H9 (cell line): Measurements from ENCODE around the gene PROSER3. TPM values are rescaled to one million over a fixed set of nuclear protein-coding genes. Genes with fewer than 3 reads are reported as not detected.

Experiments
- DNase-seq: peaks from one replicate; pipeline ENCODE4 v3.0.0-alpha.2; 2017
- H2AFZ ChIP-seq: one replicate; pipeline ENCODE4 v1.6.1; 2013; ENCODE audit warnings: mild to moderate bottlenecking, low read length, control low read depth, moderate library complexity
- H2AK5ac ChIP-seq: 2 replicates; pipeline ENCODE4 v1.6.1; 2013; ENCODE audit warnings: low read length, control low read depth, mixed read lengths; ENCODE audit not compliant: insufficient read length
- H2BK120ac ChIP-seq: one replicate; pipeline ENCODE4 v1.6.1; 2013; ENCODE audit warnings: low read depth, mild to moderate bottlenecking, low read length, control low read depth, inconsistent platforms; ENCODE audit not compliant: poor library complexity, severe bottlenecking
- H2BK12ac ChIP-seq: 2 replicates; pipeline ENCODE4 v1.6.1; 2013; ENCODE audit warnings: low read length, control low read depth, mixed read lengths, low read depth; ENCODE audit not compliant: insufficient read length
- H2BK15ac ChIP-seq: 2 replicates; pipeline ENCODE4 v1.6.1; 2013; ENCODE audit warnings: low read depth, low read length, control low read depth
- H2BK20ac ChIP-seq: one replicate; pipeline ENCODE4 v1.6.1; 2013; ENCODE audit warnings: low read depth, mild to moderate bottlenecking, low read length, control low read depth, inconsistent platforms; ENCODE audit not compliant: poor library complexity, severe bottlenecking
- H2BK5ac ChIP-seq: 2 replicates; pipeline ENCODE4 v1.6.1; 2013; ENCODE audit warnings: low read length, control low read depth, mixed read lengths; ENCODE audit not compliant: insufficient read length
- H3K14ac ChIP-seq: 2 replicates; pipeline ENCODE4 v1.6.1; 2013; ENCODE audit warnings: low read length, control low read depth; ENCODE audit not compliant: insufficient read depth
- H3K18ac ChIP-seq: 2 replicates; pipeline ENCODE4 v1.6.1; 2013; ENCODE audit warnings: low read depth, mild to moderate bottlenecking, mixed read lengths, low read length, control low read depth; ENCODE audit not compliant: insufficient read length
- H3K23ac ChIP-seq: 2 replicates; pipeline ENCODE4 v1.6.1; 2013; ENCODE audit warnings: low read length, control low read depth, mixed read lengths, low read depth; ENCODE audit not compliant: insufficient read length
- H3K23me2 ChIP-seq: 2 replicates; pipeline ENCODE4 v1.6.1; 2013; ENCODE audit warnings: low read depth, mild to moderate bottlenecking, mixed read lengths, low read length, control low read depth; ENCODE audit not compliant: insufficient read length, poor library complexity, severe bottlenecking
- H3K27ac ChIP-seq: 2 replicates; pipeline ENCODE4 v1.5.1; 2013; ENCODE audit warnings: low read length, control low read depth, mixed read lengths, low read depth; ENCODE audit not compliant: insufficient read length
- H3K27me3 ChIP-seq: 2 replicates; pipeline ENCODE4 v1.6.1; 2013; ENCODE audit warnings: low read length, control low read depth, inconsistent platforms; ENCODE audit not compliant: insufficient read depth
- H3K4ac ChIP-seq: 2 replicates; pipeline ENCODE4 v1.6.1; 2013; ENCODE audit warnings: low read depth, mild to moderate bottlenecking, control low read depth, inconsistent platforms, low read length, moderate library complexity
- H3K4me1 ChIP-seq: 2 replicates; pipeline ENCODE4 v1.6.1; 2013; ENCODE audit warnings: low read length, control low read depth, inconsistent platforms; ENCODE audit not compliant: insufficient read depth
- H3K4me2 ChIP-seq: 2 replicates; pipeline ENCODE4 v1.6.1; 2013; ENCODE audit warnings: low read length, control low read depth, mixed read lengths; ENCODE audit not compliant: insufficient read length, insufficient read depth
- H3K56ac ChIP-seq: 2 replicates; pipeline ENCODE4 v1.6.1; 2013; ENCODE audit warnings: low read depth, mild to moderate bottlenecking, mixed read lengths, low read length, control low read depth; ENCODE audit not compliant: insufficient read length
- H3K79me1 ChIP-seq: 2 replicates; pipeline ENCODE4 v1.6.1; 2013; ENCODE audit warnings: low read depth, mild to moderate bottlenecking, moderate library complexity, low read length, control low read depth, inconsistent platforms; ENCODE audit not compliant: insufficient read depth, poor library complexity, severe bottlenecking
- H3K79me2 ChIP-seq: 2 replicates; pipeline ENCODE4 v1.6.1; 2013; ENCODE audit warnings: low read length, control low read depth, inconsistent platforms; ENCODE audit not compliant: insufficient read depth
- H3K9ac ChIP-seq: 2 replicates; pipeline ENCODE4 v1.6.1; 2013; ENCODE audit warnings: low read length, control low read depth, mixed read lengths; ENCODE audit not compliant: insufficient read length; ENCODE audit errors: extremely low read depth
- H3K9me3 ChIP-seq: one replicate; pipeline ENCODE4 v1.6.1; 2013; ENCODE audit warnings: low read depth, low read length, inconsistent platforms; ENCODE audit not compliant: control insufficient read depth
- H3T11ph ChIP-seq: one replicate; pipeline ENCODE4 v1.6.1; 2013; ENCODE audit warnings: mild to moderate bottlenecking, low read length, control low read depth, inconsistent platforms
- H4K20me1 ChIP-seq: one replicate; pipeline ENCODE4 v1.6.1; 2013; ENCODE audit not compliant: control insufficient read depth, insufficient read length, insufficient read depth
- H4K5ac ChIP-seq: 2 replicates; pipeline ENCODE4 v1.6.1; 2013; ENCODE audit warnings: low read depth, mild to moderate bottlenecking, mixed read lengths, low read length, control low read depth; ENCODE audit not compliant: insufficient read length
- H4K8ac ChIP-seq: replicated peaks from 2 replicates; pipeline ENCODE4 v1.6.1; 2013; ENCODE audit warnings: low read length, control low read depth, mixed read lengths, low read depth; ENCODE audit not compliant: insufficient read length
- H4K91ac ChIP-seq: 2 replicates; pipeline ENCODE4 v1.6.1; 2013; ENCODE audit warnings: low read depth, mild to moderate bottlenecking, moderate library complexity, mixed read lengths, low read length, control low read depth; ENCODE audit not compliant: insufficient read length
- H3K27ac Mint-ChIP-seq, 3 experiments: 2 replicates in 2 of 3; 3 replicates in 1 of 3; pipeline ENCODE4 v1.8.0; 2020 to 2021; ENCODE audit warnings: mixed read lengths in 3 of 3, mild to moderate bottlenecking in 1 of 3, moderate library complexity in 1 of 3
- H3K27me3 Mint-ChIP-seq: 2 replicates; pipeline ENCODE4 v1.8.0; 2021; ENCODE audit warnings: low read depth, mild to moderate bottlenecking, moderate library complexity, mixed read lengths
- H3K36me3 Mint-ChIP-seq, 3 experiments: 2 replicates in 2 of 3; 3 replicates in 1 of 3; pipeline ENCODE4 v1.8.0; 2020 to 2021; ENCODE audit warnings: low read depth in 3 of 3, mixed read lengths in 3 of 3; ENCODE audit not compliant: insufficient read depth in 1 of 3
- H3K4me1 Mint-ChIP-seq, 2 experiments: 2 replicates each; pipeline ENCODE4 v1.8.0; 2020; ENCODE audit warnings: mixed read lengths in 2 of 2
- H3K4me3 Mint-ChIP-seq, 2 experiments: 2 replicates in 1 of 2; 3 replicates in 1 of 2; pipeline ENCODE4 v1.8.0; 2020 to 2021; ENCODE audit warnings: mild to moderate bottlenecking in 2 of 2, mixed read lengths in 2 of 2, moderate library complexity in 1 of 2
- H3K9me3 Mint-ChIP-seq, 2 experiments: 2 replicates in 1 of 2; 3 replicates in 1 of 2; pipeline ENCODE4 v1.8.0; 2020; ENCODE audit warnings: mild to moderate bottlenecking in 2 of 2, mixed read lengths in 2 of 2, moderate library complexity in 1 of 2
- CTCF ChIP-seq: fragments of 200-600 bp; sonication (generic); conservative IDR thresholded peaks from 3 replicates; pipeline ENCODE4 v1.8.0; 2021; ENCODE audit warnings: antibody characterized with exemption, mild to moderate bottlenecking
- WGBS: extraction: QIAGEN DNeasy Blood & Tissue Kit; methylation state at CpG from one replicate; pipeline ENCODE4 v1.1.7; 2013; ENCODE audit warnings: missing lambda C conversion rate, low lambda C conversion rate, mixed read lengths; ENCODE audit not compliant: insufficient read length; ENCODE audit errors: extremely low coverage; 5-methylcytosine and 5-hydroxymethylcytosine counted together
- total RNA-seq: library from RNA; stranded (reverse); gene quantifications from 2 replicates; pipeline ENCODE4 v1.2.1, GENCODE V29; 2021

Gene PROSER3
- total RNA-seq, 1 experiment from 2014 or later, result 29.1 TPM

GRCh38 chr19:35708391-35708790 lies 49.6 kb upstream of the PROSER3 start:
- H3T11ph ChIP-seq, result no peak overlapping the region
- H3K79me1 ChIP-seq, result no peaks in the 10 kb centered on the region
- H4K91ac ChIP-seq, result no peak overlapping the region
- no peaks in the 10 kb centered on the region for H3K9me3 ChIP-seq
- H2BK20ac ChIP-seq, result no peak overlapping the region
- H3K56ac ChIP-seq, result no peak overlapping the region
- H3K27me3 ChIP-seq, result no peaks in the 10 kb centered on the region
- no peak overlapping the region for H2AK5ac ChIP-seq
- no peak overlapping the region for H3K14ac ChIP-seq
- Mint-ChIP-seq H3K27ac (no peak overlapping the region), H3K4me3 (no peak overlapping the region), H3K9me3 (peaks cover 0 to 4% of the 10 kb centered on the region in 2 experiments; a peak in 1 of 5 replicates), H3K27me3 (peaks cover 28% of the 10 kb centered on the region), H3K4me1 (peaks cover 14% of the 10 kb centered on the region in 2 experiments), H3K36me3 (peaks cover 0 to 11% (median 3%) of the 10 kb centered on the region in 3 experiments; a peak in 5 of 7 replicates)
- WGBS, result no CpG with 5 or more reads among the region's 1 CpG
- H3K4me1 ChIP-seq, result peaks cover 3% of the 10 kb centered on the region; the same call in 1 of the 2 replicates
- H3K79me2 ChIP-seq, result no peaks in the 10 kb centered on the region
- H4K20me1 ChIP-seq, result no peaks in the 10 kb centered on the region
- no peak overlapping the region for H3K23ac ChIP-seq
- no peak overlapping the region for H2AFZ ChIP-seq
- no peak for TF ChIP-seq CTCF
- no peak overlapping the region for H2BK5ac ChIP-seq
- H3K23me2 ChIP-seq, result no peaks in the 10 kb centered on the region
- H3K9ac ChIP-seq, result no peak overlapping the region
- H4K5ac ChIP-seq, result no peak overlapping the region
- H3K4ac ChIP-seq, result no peak overlapping the region
- H3K27ac ChIP-seq, result no peak overlapping the region
- DNase-seq, result no peak
- H3K4me2 ChIP-seq, result no peak overlapping the region
- no peak overlapping the region for H2BK120ac ChIP-seq
- no peak overlapping the region for H3K18ac ChIP-seq
- H2BK15ac ChIP-seq, result no peak overlapping the region
- H2BK12ac ChIP-seq, result no peak overlapping the region
- H4K8ac ChIP-seq, result no peak overlapping the region
